ENCODE results near the gene CCDC12. TPM values are rescaled to one million over a fixed set of nuclear protein-coding genes. Genes with fewer than 3 reads are reported as not detected.

Gene CCDC12
- total RNA-seq, 2 experiments from 2014 or later = 58.6 to 60.0 TPM

- H3K27ac Mint-ChIP-seq = no peak overlapping the region
- no peaks in the 10 kb centered on the region for H3K9me3 Mint-ChIP-seq
- H3K4me3 Mint-ChIP-seq = no peak overlapping the region
- POLR2A ChIA-PET = no interaction called here
- DNase-seq (no peak), ATAC-seq (ENCODE audit: low read depth) (no peak)
- H3K36me3 Mint-ChIP-seq = no peaks in the 10 kb centered on the region
- peaks cover 34% of the 10 kb centered on the region for H3K27me3 Mint-ChIP-seq
- peaks cover 1% of the 10 kb centered on the region for H3K4me1 Mint-ChIP-seq
These were observed 97.6 kb downstream of the CCDC12 start for GRCh38 chr3:46878781-46879436.

GRCh38 chr3:46877406-46878125 is 99.0 kb downstream of the CCDC12 start, which contains the start of gene PTH1R:
Gene PTH1R (plus strand): TSS chr3:46877721. CDS start chr3:46883560, 5,839 bp downstream.
- Mint-ChIP-seq H3K4me3 (no peak within 1 kb of the TSS), H3K9me3 (no peaks in the 10 kb centered on the region), H3K36me3 (no peaks in the 10 kb centered on the region), H3K27ac (no peak within 1 kb of the TSS), H3K27me3 (peaks cover 29% of the 10 kb centered on the region), H3K4me1 (peaks cover 4% of the 10 kb centered on the region)
- DNase-seq (no peak), ATAC-seq (ENCODE audit: low read depth) (no peak)
- POLR2A ChIA-PET = no interaction called here

- H3K27me3 Mint-ChIP-seq = peaks cover 24% of the 10 kb centered on the region
- H3K4me3 Mint-ChIP-seq = no peak overlapping the region
- ATAC-seq (ENCODE audit: low read depth) (no peak), DNase-seq (no peak)
- H3K27ac Mint-ChIP-seq = no peak overlapping the region
- peaks cover 4% of the 10 kb centered on the region for H3K4me1 Mint-ChIP-seq
- no peaks in the 10 kb centered on the region for H3K36me3 Mint-ChIP-seq
- no peaks in the 10 kb centered on the region for H3K9me3 Mint-ChIP-seq
- POLR2A ChIA-PET = no interaction called here
These were observed 99.9 kb downstream of the CCDC12 start for GRCh38 chr3:46876313-46877300.

- H3K9me3 Mint-ChIP-seq = no peaks in the 10 kb centered on the region
- H3K27me3 Mint-ChIP-seq = peaks cover 19% of the 10 kb centered on the region
- peaks cover 4% of the 10 kb centered on the region for H3K4me1 Mint-ChIP-seq
- H3K36me3 Mint-ChIP-seq = no peaks in the 10 kb centered on the region
- no peak overlapping the region for H3K27ac Mint-ChIP-seq
- H3K4me3 Mint-ChIP-seq = no peak overlapping the region
- ATAC-seq (ENCODE audit: low read depth) = no peak
- POLR2A ChIA-PET = no interaction called here
- DNase-seq = no peak
These were observed 101.0 kb downstream of the CCDC12 start for GRCh38 chr3:46875560-46875959.

GRCh38 chr3:46874430-46874829 is 102.1 kb downstream of the CCDC12 start:
- H3K4me3 Mint-ChIP-seq = no peak overlapping the region
- peaks cover 7% of the 10 kb centered on the region for H3K27me3 Mint-ChIP-seq
- no peak for ATAC-seq (ENCODE audit: low read depth)
- H3K36me3 Mint-ChIP-seq = no peaks in the 10 kb centered on the region
- POLR2A ChIA-PET = no interaction called here
- H3K4me1 Mint-ChIP-seq = peaks cover 4% of the 10 kb centered on the region
- DNase-seq = no peak
- H3K27ac Mint-ChIP-seq = no peak overlapping the region
- no peaks in the 10 kb centered on the region for H3K9me3 Mint-ChIP-seq

GRCh38 chr3:46873521-46873920 is 103.0 kb downstream of the CCDC12 start:
- ATAC-seq (ENCODE audit: low read depth) (no peak), DNase-seq (no peak)
- no peaks in the 10 kb centered on the region for H3K9me3 Mint-ChIP-seq
- no peak overlapping the region for H3K27ac Mint-ChIP-seq
- H3K4me1 Mint-ChIP-seq = peaks cover 4% of the 10 kb centered on the region
- POLR2A ChIA-PET = no interaction called here
- H3K4me3 Mint-ChIP-seq = no peak overlapping the region
- peaks cover 6% of the 10 kb centered on the region for H3K27me3 Mint-ChIP-seq
- no peaks in the 10 kb centered on the region for H3K36me3 Mint-ChIP-seq

Other genes with a start within 250 kb of the CCDC12 start
- gene MYL3, start 113.3 kb downstream of the CCDC12 start, total RNA-seq = not detected
- not detected for gene PTH1R, start 99.0 kb downstream of the CCDC12 start, total RNA-seq
- 100 to 1,000 TPM; 165 to 178 TPM for gene NBEAL2, start 2.9 kb upstream of the CCDC12 start, total RNA-seq
- 10 to 100 TPM; 54.1 to 63.3 TPM for gene SETD2, start 187.4 kb upstream of the CCDC12 start, total RNA-seq

Measured in activated naive CD8-positive, alpha-beta T cell treated with anti-CD3 and anti-CD28 coated beads, Interleukin-2, amount 10 ng/mL, durations not matched to agents 7 days and 5 days (primary cell).